22Rv1 (cell line): Measurements from ENCODE around the gene VRK1.
"Not testable (repeated sequence)": the region's sequence is repeated elsewhere in the genome, so short reads cannot be mapped to it uniquely, and the experiment has no call there.

Experiments used
- H3K27ac ChIP-seq: fragments of 450-650 bp; 2 replicates; pipeline ENCODE4 v1.5.1; 2017
- ZFX ChIP-seq: fragments of 450-650 bp; IDR thresholded peaks from 2 replicates; pipeline ENCODE4 v1.6.1; 2017; ENCODE audit warnings: antibody characterized with exemption, borderline replicate concordance
- TF ChIP-seq, protein P1 (sequence below): fragments of 450-650 bp; IDR thresholded peaks from 2 replicates; pipeline ENCODE4 v1.5.1; 2017; ENCODE audit warnings: mild to moderate bottlenecking

VRK1 gene

DNA sequence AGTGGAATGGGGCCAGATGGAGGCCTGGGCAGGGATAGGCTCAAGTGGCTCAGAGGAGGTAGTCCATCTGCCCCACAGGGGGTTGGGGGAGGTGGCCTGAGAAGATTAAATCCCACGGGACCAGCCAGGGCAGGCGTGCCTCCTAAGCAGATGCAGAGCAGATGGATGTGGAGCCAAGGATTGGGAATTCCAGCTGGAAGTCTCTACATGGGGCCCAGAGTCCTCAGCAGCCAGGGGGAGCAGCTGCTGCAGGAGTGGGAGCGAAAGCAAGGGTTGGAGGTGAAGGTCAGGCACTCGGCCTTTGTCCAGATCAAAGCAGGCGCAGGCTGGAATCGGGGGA lies 42.4 kb upstream of the VRK1 start:
- TF ChIP-seq, protein P1, sequence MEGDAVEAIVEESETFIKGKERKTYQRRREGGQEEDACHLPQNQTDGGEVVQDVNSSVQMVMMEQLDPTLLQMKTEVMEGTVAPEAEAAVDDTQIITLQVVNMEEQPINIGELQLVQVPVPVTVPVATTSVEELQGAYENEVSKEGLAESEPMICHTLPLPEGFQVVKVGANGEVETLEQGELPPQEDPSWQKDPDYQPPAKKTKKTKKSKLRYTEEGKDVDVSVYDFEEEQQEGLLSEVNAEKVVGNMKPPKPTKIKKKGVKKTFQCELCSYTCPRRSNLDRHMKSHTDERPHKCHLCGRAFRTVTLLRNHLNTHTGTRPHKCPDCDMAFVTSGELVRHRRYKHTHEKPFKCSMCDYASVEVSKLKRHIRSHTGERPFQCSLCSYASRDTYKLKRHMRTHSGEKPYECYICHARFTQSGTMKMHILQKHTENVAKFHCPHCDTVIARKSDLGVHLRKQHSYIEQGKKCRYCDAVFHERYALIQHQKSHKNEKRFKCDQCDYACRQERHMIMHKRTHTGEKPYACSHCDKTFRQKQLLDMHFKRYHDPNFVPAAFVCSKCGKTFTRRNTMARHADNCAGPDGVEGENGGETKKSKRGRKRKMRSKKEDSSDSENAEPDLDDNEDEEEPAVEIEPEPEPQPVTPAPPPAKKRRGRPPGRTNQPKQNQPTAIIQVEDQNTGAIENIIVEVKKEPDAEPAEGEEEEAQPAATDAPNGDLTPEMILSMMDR: no peak
- TF ChIP-seq ZFX: no peak
- H3K27ac ChIP-seq: no peak overlapping the region

DNA sequence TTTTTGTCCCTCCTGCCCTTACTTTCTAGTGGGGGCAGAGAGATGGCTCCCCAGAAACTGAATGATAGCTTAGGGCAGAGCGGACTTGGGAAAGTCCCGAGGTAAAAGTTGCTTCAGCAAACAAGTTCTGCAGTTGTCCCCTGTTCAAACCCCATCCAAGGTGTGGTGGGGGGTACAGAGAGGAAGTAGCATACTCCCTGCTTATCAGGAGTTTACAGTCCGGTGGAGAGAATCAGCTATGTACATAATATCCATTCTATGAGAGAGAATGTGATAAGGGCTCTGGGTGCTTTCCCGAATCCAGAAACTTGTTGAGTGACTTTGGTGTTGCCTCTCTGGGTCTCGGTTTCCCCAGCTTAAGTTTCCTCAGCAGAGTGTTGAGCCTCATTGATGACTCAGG lies 40.4 kb upstream of the VRK1 start:
- no peak overlapping the region for H3K27ac ChIP-seq

DNA sequence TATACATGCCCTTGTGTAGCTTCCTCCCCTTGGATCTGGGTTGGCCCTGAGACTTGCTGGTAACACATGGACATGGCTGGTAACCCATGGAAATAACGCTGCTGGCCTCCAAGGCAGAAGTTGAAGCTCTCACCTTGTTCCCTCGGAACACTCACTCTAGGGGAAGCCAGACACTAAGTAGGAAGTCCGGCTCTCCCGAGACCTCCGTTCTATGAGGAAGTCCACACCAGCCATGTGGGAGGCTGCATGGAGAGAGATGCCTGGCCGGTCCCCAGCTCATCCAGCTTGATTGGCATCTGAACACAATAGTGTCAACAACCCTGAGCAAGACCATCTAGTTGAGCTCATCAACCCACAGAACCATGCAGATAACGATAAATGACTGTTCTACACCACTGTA lies 39.7 kb upstream of the VRK1 start:
- TF ChIP-seq, protein P1: no peak
- TF ChIP-seq ZFX: no peak
- H3K27ac ChIP-seq: no peak overlapping the region

More for the DNA sequence above, 40.4 kb upstream of the VRK1 start:
- TF ChIP-seq, protein P1: no peak
- no peak for TF ChIP-seq ZFX

DNA sequence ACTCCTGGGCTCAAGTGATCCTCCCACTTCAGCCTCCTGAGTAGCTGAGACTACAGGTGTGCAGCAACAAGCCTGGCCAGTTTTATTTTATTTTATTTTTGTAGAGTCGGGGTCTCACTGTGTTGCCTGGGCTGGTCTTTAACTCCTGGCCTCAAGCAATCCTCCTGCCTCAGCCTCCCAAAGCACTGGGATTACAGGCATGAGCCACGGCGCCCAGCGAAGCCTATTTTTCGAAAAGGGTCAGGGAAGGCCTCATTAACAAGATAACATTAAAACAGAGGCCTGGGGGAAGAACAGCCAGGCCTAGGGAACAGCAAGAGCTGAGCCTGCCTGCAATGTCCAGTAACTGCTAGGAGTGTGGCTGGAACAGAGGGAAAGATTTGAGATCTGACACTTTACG lies 36.1 kb upstream of the VRK1 start:
- TF ChIP-seq, protein P1: no peak
- no peak for TF ChIP-seq ZFX
- H3K27ac ChIP-seq: no peak overlapping the region

DNA sequence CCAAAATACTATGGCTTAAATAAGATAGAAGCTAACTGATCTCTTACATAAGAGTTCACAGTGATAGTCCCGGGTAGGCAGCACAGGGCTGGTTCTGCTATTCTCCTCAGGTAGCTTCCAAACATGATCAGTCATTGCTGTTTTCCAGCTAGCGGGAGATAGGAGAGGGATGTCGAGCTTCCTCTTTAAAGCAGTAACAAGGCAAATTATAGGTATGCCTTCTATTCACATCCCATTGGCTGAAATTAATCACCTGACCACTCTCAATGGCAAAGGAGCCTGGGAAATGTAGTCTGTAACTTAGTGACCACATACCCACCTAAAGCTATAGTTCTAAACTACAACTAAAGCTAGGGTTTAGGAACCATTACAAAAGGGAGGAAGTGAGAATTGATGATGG lies 34.5 kb upstream of the VRK1 start:
- no peak for TF ChIP-seq ZFX
- TF ChIP-seq, protein P1: no peak
- no peak overlapping the region for H3K27ac ChIP-seq

DNA sequence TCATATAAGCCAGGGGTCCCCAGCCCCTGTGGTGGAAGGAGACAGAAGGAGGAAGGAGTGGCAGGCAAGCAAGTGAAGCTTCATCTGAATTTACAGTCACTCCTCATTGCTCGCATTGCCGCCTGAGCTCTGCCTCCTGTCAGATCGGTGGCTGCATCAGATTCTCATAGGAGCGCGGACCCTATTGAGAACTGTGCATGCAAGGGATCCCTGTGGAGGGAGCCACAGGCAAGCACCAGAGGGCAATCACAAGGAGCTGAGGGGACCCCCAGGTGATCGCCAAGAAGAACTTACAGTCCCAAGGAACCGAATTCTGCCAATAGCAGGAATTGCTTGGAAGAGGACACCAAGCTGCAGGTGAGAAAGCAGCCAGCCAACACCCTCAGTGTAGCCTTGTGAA lies 33.2 kb upstream of the VRK1 start:
- TF ChIP-seq, protein P1: no peak
- no peak for TF ChIP-seq ZFX
- no peak overlapping the region for H3K27ac ChIP-seq

DNA sequence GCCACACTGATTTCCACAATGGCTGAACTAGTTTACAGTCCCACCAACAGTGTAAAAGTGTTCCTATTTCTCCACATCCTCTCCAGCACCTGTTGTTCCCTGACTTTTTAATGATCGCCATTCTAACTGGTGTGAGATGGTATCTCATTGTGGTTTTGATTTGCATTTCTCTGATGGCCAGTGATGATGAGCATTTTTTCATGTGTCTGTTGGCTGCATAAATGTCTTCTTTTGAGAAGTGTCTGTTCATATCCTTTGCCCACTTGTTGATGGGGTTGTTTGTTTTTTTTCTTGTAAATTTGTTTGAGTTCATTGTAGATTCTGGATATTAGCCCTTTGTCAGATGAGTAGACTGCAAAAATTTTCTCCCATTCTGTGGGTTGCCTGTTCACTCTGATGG lies 32.0 kb upstream of the VRK1 start:
- not testable (repeated sequence) for H3K27ac ChIP-seq

DNA sequence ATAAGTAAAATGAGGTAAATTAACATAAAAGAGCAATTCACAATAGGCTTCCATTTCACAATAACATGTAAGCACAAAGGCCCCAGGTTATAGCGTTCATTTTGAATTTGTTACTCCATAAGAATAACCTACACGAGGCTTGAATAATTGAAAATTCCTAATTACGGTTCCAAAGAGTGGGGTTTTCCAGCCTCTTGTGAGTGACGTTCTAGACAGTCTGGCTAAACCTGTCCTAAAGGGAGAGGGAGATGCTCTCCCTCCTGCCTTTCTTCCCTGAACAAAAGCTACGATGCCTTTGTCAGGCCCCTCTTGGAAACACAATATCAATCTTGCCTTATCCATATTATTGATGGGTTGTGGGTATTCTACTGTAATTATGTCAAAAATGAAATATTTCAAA lies 24.3 kb upstream of the VRK1 start:
- H3K27ac ChIP-seq: no peak overlapping the region
- no peak for TF ChIP-seq ZFX
- TF ChIP-seq, protein P1: no peak
